Adrenal gland (tissue), 5 donors: Measurements from ENCODE around the gene APLNR.

Experiments
- POLR2A ChIP-seq, 2 donors: fragments of 450-650 bp; IDR thresholded peaks; one replicate each; pipeline ENCODE4 v1.6.1; 2017; ENCODE audit warnings: antibody characterized with exemption in 2 of 2, mild to moderate bottlenecking in 2 of 2, moderate library complexity in 1 of 2
- TF ChIP-seq, protein P1 (sequence below), 6 experiments: fragments of 450-650 bp in 4 of 6; fragments of 200-600 bp in 2 of 6; sonication (generic) in 1 of 6; IDR thresholded peaks; 1 replicate in 5 of 6; 2 replicates in 1 of 6; pipeline versions ENCODE4 v1.5.1 to v1.8.0; 2016 to 2021; ENCODE audit warnings: antibody characterized with exemption in 6 of 6, mild to moderate bottlenecking in 2 of 6, moderate library complexity in 1 of 6
- donor health status: DM: no; HTN: no; CAD: no.

DNA sequence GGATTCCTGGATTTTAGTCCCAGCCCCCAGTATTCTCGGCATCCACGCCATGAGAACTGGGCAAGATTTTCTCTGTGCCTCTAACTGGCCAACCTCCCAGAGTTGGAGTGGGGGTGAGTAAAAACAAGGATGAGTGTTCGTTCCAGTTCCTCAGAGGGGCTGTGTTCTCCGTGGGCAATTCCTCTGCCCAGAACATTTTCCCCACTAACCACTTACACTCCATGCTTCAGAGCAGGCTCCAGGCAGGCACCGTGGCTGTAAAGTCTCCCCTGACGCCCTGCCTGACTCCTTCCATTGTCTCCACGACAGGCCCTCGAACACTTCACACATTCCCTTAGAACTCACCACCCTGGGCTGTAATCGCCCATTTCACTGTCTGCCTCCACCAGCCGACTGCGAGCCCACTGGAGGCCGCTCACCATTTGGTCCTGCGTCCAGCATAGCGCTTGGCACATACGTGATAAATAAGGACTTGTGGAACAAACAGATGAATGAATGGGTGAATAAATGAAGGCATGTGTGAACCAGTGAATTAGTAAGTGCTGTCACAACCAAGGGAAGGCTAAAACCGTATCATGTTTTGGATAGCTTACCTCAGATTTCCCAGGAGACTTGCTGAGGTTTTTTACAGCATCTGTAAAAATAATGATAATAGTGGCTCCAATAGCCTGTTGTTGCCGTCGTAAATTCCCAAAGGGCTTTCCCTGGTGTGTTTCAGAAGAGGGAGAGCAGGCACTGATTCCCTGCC, 6.1 kb downstream of the APLNR start:
- TF ChIP-seq, protein P1, sequence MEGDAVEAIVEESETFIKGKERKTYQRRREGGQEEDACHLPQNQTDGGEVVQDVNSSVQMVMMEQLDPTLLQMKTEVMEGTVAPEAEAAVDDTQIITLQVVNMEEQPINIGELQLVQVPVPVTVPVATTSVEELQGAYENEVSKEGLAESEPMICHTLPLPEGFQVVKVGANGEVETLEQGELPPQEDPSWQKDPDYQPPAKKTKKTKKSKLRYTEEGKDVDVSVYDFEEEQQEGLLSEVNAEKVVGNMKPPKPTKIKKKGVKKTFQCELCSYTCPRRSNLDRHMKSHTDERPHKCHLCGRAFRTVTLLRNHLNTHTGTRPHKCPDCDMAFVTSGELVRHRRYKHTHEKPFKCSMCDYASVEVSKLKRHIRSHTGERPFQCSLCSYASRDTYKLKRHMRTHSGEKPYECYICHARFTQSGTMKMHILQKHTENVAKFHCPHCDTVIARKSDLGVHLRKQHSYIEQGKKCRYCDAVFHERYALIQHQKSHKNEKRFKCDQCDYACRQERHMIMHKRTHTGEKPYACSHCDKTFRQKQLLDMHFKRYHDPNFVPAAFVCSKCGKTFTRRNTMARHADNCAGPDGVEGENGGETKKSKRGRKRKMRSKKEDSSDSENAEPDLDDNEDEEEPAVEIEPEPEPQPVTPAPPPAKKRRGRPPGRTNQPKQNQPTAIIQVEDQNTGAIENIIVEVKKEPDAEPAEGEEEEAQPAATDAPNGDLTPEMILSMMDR (IDR thresholded peaks at IDR 0.05): no peak
- no peak for TF ChIP-seq POLR2A (IDR thresholded peaks at IDR 0.05)
